Right lobe of liver (tissue), 4 donors: ENCODE measurements around the gene LDLRAD4.

Experiments
- POLR2A ChIP-seq: fragments of 450-650 bp; IDR thresholded peaks from one replicate; pipeline ENCODE4 v1.6.1; 2017; ENCODE audit warnings: antibody characterized with exemption, mild to moderate bottlenecking
- TF ChIP-seq, protein P1 (sequence below), 4 donors: fragments of 200-600 bp in 3 of 4; fragments of 450-650 bp in 1 of 4; IDR thresholded peaks; one replicate each; pipeline versions ENCODE4 v1.5.1 to v1.8.0; 2016 to 2022; ENCODE audit warnings: antibody characterized with exemption in 4 of 4, mild to moderate bottlenecking in 2 of 4
- donor health status: DM: no; HTN: no; CAD: no.
- donor health status: DM: no; HTN: no; CAD: no.
- donor health status: DM: no; HTN: yes; CAD: no.

DNA sequence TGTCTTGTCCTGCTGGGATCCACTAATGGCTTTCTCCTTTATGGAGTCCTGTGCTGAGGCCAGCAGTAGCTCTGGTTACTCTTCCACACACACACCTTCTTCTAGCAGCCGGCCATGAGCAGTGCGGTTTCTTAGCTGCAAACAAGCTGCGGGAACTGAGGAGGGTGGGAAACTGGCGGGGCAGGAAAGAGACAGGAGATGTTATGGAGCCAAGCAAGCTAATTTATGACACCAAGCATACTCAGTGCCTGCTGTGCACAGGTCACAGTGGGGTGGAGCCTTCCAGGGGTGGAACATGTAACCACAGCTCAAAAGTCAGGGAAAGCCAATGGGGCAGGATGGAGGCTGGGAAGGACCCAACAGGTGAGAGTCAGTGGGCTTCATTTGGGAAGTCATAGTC, 327.0 kb downstream of the LDLRAD4 start:
- TF ChIP-seq, protein P1, sequence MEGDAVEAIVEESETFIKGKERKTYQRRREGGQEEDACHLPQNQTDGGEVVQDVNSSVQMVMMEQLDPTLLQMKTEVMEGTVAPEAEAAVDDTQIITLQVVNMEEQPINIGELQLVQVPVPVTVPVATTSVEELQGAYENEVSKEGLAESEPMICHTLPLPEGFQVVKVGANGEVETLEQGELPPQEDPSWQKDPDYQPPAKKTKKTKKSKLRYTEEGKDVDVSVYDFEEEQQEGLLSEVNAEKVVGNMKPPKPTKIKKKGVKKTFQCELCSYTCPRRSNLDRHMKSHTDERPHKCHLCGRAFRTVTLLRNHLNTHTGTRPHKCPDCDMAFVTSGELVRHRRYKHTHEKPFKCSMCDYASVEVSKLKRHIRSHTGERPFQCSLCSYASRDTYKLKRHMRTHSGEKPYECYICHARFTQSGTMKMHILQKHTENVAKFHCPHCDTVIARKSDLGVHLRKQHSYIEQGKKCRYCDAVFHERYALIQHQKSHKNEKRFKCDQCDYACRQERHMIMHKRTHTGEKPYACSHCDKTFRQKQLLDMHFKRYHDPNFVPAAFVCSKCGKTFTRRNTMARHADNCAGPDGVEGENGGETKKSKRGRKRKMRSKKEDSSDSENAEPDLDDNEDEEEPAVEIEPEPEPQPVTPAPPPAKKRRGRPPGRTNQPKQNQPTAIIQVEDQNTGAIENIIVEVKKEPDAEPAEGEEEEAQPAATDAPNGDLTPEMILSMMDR (IDR thresholded peaks at IDR 0.05), result no peak
- TF ChIP-seq POLR2A, result no peak
